BJ (cell line): ENCODE data around the gene DIPK1B. TPM values are rescaled to one million over a fixed set of nuclear protein-coding genes. Genes with fewer than 3 reads are reported as not detected.

ENCODE experiments used
- CTCF ChIA-PET: fragments of 350-600 bp; formaldehyde crosslinking; extraction: SDS; loops from one replicate; lab custom pipeline; 2021; ENCODE audit warnings: antibody characterized with exemption, inconsistent platforms; lab: Yijun Ruan, JAX
- POLR2A ChIA-PET: fragments of 300-600 bp; sonication (Branson Sonifier 250); formaldehyde crosslinking; extraction: SDS; loops from one replicate; lab custom pipeline; 2021; ENCODE audit warnings: antibody characterized with exemption; lab: Charles Lee
- DNase-seq: peaks from one replicate; pipeline ENCODE4 v3.0.0-alpha.2; 2011; ENCODE audit warnings: low read depth
- H3K27me3 ChIP-seq: 2 replicates; pipeline ENCODE4 v1.6.0; 2011; ENCODE audit warnings: low read length; ENCODE audit not compliant: control insufficient read depth, insufficient read depth
- H3K36me3 ChIP-seq: 2 replicates; pipeline ENCODE4 v1.5.1; 2011; ENCODE audit warnings: low read length; ENCODE audit not compliant: control insufficient read depth, insufficient read depth
- H3K4me3 ChIP-seq: 2 replicates; pipeline ENCODE4 v1.5.1; 2011; ENCODE audit warnings: low read depth, mild to moderate bottlenecking, control low read depth, low read length
- CTCF ChIP-seq: IDR thresholded peaks from 2 replicates; pipeline ENCODE4 v1.5.1; 2011; ENCODE audit warnings: low read depth, mild to moderate bottlenecking, control low read depth, inconsistent platforms, low read length, moderate library complexity; ENCODE audit not compliant: insufficient read depth
- polyA plus RNA-seq: library from polyadenylated mRNA; depleted of rRNA; stranded (reverse); fragments of >200 nt; gene quantifications from 2 replicates; pipeline ENCODE4 v1.2.3, GENCODE V29; 2011

Gene DIPK1B
- polyA plus RNA-seq, 1 experiment = 0.42 TPM

- POLR2A ChIA-PET = no interaction called here
- Histone ChIP-seq H3K36me3 (no peaks in the 10 kb centered on the region), H3K27me3 (0 out of 2 replicates have a peak, but pooled peaks cover under 1% of the 10 kb centered on the region), H3K4me3 (no peak overlapping the region)
- no peak for TF ChIP-seq CTCF
- CTCF ChIA-PET = no interaction called here
- DNase-seq = no peak
Observed at GRCh38 chr9:136756836-136757235, 44.5 kb downstream of the DIPK1B start.

GRCh38 chr9:136757328-136757727, 45.0 kb downstream of the DIPK1B start:
- no peak for TF ChIP-seq CTCF
- DNase-seq = no peak
- Histone ChIP-seq H3K27me3 (no peaks in the 10 kb centered on the region), H3K4me3 (no peak overlapping the region), H3K36me3 (no peaks in the 10 kb centered on the region)
- ChIA-PET CTCF (interaction anchor here (0.9 to 1.0 kb wide), 2 partner anchors 20 to 37 kb away, joined by 3 to 4 read pairs; no protein-coding TSS in a partner anchor), POLR2A (no interaction called here)

DNA sequence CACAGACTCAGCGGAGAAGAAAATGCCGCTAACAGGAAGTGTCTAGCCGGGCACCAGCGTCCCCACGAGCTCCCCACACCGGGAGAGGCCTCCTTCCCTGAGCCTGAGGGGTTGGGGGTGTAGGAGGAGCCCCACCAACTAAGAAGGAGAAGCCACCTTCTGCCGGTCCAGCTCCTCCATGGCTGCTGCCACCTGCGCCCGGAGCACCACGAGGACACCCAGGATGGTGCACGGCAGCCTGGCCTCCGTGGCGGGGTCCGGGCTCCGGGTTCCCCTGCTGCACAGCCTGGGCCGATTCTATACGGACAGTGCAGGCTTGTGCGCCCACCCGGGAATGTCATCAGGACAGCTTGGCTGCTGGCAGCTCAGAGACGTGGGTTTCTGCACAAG, 45.4 kb downstream of the DIPK1B start:
- POLR2A ChIA-PET = no interaction called here
- no peak for DNase-seq

GRCh38 chr9:136759001-136759400, 46.6 kb downstream of the DIPK1B start:
- no peak for TF ChIP-seq CTCF
- no peaks in the 10 kb centered on the region for H3K36me3 ChIP-seq
- peaks cover under 1% of the 10 kb centered on the region; the same call in 1 of the 2 replicates for H3K27me3 ChIP-seq
- no peak for DNase-seq
- ChIA-PET CTCF (interaction anchor here (0.8 to 3.1 kb wide), 4 partner anchors 9 to 50 kb away, joined by 3 to 20 read pairs (median 3); no protein-coding TSS in a partner anchor), POLR2A (no interaction called here)
- H3K4me3 ChIP-seq = no peak overlapping the region

More for the DNA sequence above, 45.4 kb downstream of the DIPK1B start:
- H3K36me3 ChIP-seq = no peaks in the 10 kb centered on the region
- H3K27me3 ChIP-seq = no peaks in the 10 kb centered on the region
- CTCF ChIA-PET = interaction anchor here (0.9 to 1.3 kb wide), 4 partner anchors 9 to 36 kb away, joined by 3 to 4 read pairs (median 4); no protein-coding TSS in a partner anchor
- no peak overlapping the region for H3K4me3 ChIP-seq
- no peak for TF ChIP-seq CTCF

DNA sequence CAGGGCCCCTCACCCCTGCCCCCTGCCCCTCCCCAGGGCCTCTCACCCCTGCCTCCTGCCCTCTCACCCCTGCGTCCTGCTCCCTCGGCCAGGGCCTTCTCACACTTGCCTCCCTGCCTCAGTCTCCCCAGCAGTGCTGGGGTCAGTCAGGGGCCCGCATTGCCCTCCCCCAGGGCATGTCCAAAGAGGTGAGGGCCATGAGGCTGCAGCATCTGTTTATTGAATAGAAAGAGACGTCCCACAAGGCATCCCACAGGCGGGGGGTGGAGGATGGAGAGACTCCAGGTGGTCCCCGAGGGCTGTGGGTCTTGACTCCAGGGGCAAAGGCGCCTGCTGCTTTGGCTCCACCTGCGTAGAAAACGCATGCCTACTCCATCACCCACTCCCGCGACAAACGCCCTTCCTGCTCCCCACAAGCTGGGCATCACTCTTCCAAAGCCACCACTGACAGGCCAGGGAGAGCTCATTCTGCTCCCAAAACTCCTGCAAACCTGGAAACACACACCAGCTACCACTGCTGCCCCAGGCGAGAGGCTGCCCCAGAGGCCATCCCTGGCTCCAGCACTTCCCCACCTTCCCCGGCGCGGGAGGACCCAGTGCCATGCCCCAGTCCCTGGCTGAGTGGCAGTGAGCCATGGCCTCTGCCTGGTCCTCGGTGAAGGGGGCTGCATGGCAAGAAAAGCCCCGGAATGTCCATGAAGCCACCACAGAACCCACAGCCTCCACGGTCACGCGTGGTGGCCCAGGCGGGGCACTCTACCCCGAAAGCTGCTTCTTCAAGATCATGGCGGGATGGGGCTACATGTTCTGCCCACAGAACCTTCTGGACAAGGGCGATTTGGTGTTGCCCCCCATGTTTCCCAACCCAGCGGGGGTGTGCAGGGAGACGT, 47.3 kb downstream of the DIPK1B start:
- no peak for DNase-seq
- ChIA-PET POLR2A (no interaction called here), CTCF (interaction anchor here (0.8 to 3.1 kb wide), 7 partner anchors 10 to 49 kb away, joined by 3 to 20 read pairs (median 3); no protein-coding TSS in a partner anchor)
- TF ChIP-seq CTCF = no peak
- no peak overlapping the region for H3K4me3 ChIP-seq
- no peaks in the 10 kb centered on the region for H3K36me3 ChIP-seq
- H3K27me3 ChIP-seq = peaks cover 2% of the 10 kb centered on the region; the same call in 1 of the 2 replicates
